ENCODE data around the gene FGFR3. TPM values are rescaled to one million over a fixed set of nuclear protein-coding genes. Genes with fewer than 3 reads are reported as not detected.

The FGFR3 gene
- total and polyA plus RNA-seq, 9 of the 15 experiments (the other 6 are each of a cell fraction or from before 2014, with no cell fraction given) = 1.2 to 60.4 (median 12.7) TPM

DNA sequence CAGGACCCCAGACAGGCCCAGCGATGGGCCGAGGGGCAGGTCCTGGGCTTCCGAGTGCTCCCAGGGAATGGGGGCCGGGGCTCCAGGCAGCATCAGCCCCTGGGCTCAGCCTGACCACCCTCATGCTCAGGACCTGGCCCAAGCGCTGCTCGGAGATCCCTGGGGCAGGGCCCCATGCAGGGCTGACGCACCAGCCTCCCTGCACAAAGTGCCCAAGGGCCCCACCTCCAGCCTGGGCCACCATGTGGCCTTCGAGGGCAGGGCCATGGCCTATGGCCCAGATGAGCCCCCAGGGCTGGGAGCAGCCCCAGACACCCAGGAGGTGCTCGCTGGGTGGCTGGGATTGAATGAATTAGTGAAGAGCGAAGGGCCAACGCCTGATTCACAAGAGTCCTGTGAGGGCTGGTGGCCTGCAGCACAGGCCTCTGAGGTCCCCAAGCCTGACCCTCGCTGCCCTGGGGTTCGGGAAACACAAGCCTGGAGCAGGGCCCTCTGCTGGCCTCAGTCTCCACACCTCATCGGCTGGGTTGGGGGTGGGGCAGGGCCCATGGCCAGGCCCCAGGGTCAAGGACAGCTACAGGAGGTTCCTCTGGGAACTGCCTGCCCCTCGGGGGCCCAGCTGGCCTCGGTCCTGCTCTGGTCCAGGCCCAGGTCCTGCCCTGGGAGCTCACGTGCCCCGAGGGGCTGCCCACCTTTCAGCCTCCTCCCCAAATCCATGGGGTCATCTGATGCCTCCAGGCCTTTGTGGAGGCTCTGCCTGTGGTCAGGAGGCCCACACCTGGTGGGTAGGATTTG, 13.3 kb upstream of the FGFR3 start (continued):
- TF ChIP-seq TFE3 (CRISPR knock-in tag; IDR thresholded peaks at IDR 0.05) (no peak), ARID1B (IDR thresholded peaks at IDR 0.05) (no peak), ZNF354B (CRISPR knock-in tag; IDR thresholded peaks at IDR 0.05) (no peak), PRMT5 (CRISPR knock-in tag; IDR thresholded peaks at IDR 0.05) (no peak), POU5F1 (IDR thresholded peaks at IDR 0.05; ENCODE audit: borderline replicate concordance, low read depth, low read length, partially characterized antibody) (no peak), MLX (CRISPR knock-in tag; conservative IDR thresholded peaks at IDR 0.05) (no peak), HSF4 (CRISPR knock-in tag; IDR thresholded peaks at IDR 0.05; ENCODE audit: borderline replicate concordance) (no peak)

- no peak for ATAC-seq
- Histone ChIP-seq H2AFZ (ENCODE audit: low read depth, low read length) (no peak overlapping the region), H3K36me3 (ENCODE audit: control insufficient read depth, insufficient read depth, low read length) (no peaks in the 10 kb centered on the region), H3K4me1 (replicated peaks in 1 of 2; ENCODE audit: control insufficient read depth in 2 of 2, insufficient read depth in 2 of 2, low read length in 2 of 2) (peaks cover 17 to 87% of the 10 kb centered on the region in 2 experiments), H3K79me2 (ENCODE audit: control insufficient read depth, insufficient read depth, low read length) (no peaks in the 10 kb centered on the region), H3K4me3 (no peak overlapping the region), H3K9ac (ENCODE audit: insufficient read depth in 1 of 2, low read depth in 2 of 2, low read length in 2 of 2) (peak overlapping the region in 1 of 2 experiments; percentile 30; a peak in 2 of 4 replicates), H3K9me1 (ENCODE audit: control insufficient read depth, insufficient read depth, low read length) (no peaks in the 10 kb centered on the region), H3K27ac (ENCODE audit: extremely low read depth, low read depth, low read length) (no peak overlapping the region), H4K20me1 (replicated peaks; ENCODE audit: control insufficient read depth, insufficient read depth, low read length) (no peaks in the 10 kb centered on the region), H3K9me3 (replicated peaks; ENCODE audit: control insufficient read depth, insufficient read depth, low read depth, low read length) (no peaks in the 10 kb centered on the region), H3K4me2 (ENCODE audit: insufficient read depth, low read length) (no peak overlapping the region), H3K27me3 (ENCODE audit: control insufficient read depth in 2 of 2, insufficient read depth in 2 of 2, low read length in 2 of 2) (no peaks in the 10 kb centered on the region)
- no TSS peak for BruUV-seq (replicated peaks)
- no peak for DNase-seq (ENCODE audit: extremely low read depth in 1 of 4, low spot score in 3 of 4)
- no peak for FAIRE-seq
- intact Hi-C loops (cut with micrococcal nuclease) = no loop called here
- ChIA-PET POLR2A (interaction anchor here (2.1 kb wide), 1 partner anchor 7 kb away, joined by 5 read pairs; no protein-coding TSS in a partner anchor), CTCF (ENCODE audit: low intra/inter-chr PET ratio) (no interaction called here)
- WGBS (ENCODE audit: insufficient coverage, low coverage, missing lambda C conversion rate) = 60% methylated on average over 9 of the region's 14 CpGs
- in situ Hi-C loops (cut with MboI) = no loop called here
- TF ChIP-seq ZNF445 (CRISPR knock-in tag; IDR thresholded peaks at IDR 0.05; ENCODE audit: low read depth) = no peak
- TF ChIP-seq FOXP1 (CRISPR knock-in tag; IDR thresholded peaks at IDR 0.05) = no peak
- no peak for TF ChIP-seq CBX8 (IDR thresholded peaks at IDR 0.05; ENCODE audit: borderline replicate concordance, extremely low read depth, low read depth, low read length, poor library complexity, severe bottlenecking)
- TF ChIP-seq ZFP1 (CRISPR knock-in tag; IDR thresholded peaks at IDR 0.05) = no peak
- no peak for TF ChIP-seq ZNF696 (CRISPR knock-in tag; conservative IDR thresholded peaks at IDR 0.05)
- no peak for TF ChIP-seq L3MBTL2 (IDR thresholded peaks at IDR 0.05)
- no peak for TF ChIP-seq MLX (CRISPR knock-in tag; conservative IDR thresholded peaks at IDR 0.05)
- TF ChIP-seq NRF1 (conservative IDR thresholded peaks at IDR 0.05 in 1 of 2, IDR thresholded peaks at IDR 0.05 in 1 of 2) = no peak
Observed at GRCh38 chr4:1780435-1780834, 12.7 kb upstream of the FGFR3 start.
